Stimulated activated CD4-positive, alpha-beta T cell treated with anti-CD3 and anti-CD28 coated beads, Interleukin-4, amount 100 ng/mL, for 4 hours (primary cell): Measurements from ENCODE around the gene VSIG10.
"Not testable (repeated sequence)": the region's sequence is repeated elsewhere in the genome, so short reads cannot be mapped to it uniquely, and the experiment has no call there.

Experiments used
- DNase-seq, 2 experiments: peaks; one replicate each; pipeline ENCODE4 v3.0.0-alpha.2; 2020

The VSIG10 gene

DNA sequence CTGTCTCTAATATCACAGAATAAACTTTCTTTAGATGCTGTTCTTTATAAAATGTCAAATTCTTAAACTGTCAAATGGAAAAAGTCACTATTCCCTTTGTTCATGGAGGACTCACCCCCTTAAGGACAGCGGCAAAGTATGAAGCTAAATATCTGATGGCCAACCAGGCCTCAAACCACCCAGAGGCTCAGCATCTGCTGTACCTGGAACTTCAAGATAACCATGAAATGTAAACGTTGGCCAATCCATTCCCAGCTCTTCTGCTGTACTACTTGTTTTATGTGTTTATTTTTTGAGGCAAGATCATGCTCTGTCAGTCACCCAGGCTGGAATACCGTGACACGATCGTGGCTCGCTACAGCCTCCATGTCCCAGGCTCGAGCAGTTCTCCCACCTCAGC, 71.6 kb downstream of the VSIG10 start:
- DNase-seq: no peak

DNA sequence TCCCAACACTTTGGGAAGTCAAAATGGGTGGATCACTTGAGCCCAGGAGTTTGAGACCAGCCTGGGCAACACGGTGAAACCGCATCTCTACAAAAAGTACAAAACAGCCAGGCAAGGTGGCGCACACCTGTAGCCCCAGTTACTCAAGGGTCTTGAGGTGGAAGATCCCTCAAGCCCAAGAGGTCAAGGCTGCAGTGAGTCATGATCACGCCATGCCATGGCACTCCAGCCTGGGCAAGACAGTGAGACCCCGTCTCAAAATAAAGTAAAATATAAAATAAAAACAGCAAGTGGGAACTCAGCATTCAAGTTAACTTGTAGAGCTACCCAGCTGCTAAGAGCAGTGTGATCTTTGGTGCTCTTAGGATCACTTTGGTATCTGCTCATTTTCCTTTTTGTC, 74.6 kb downstream of the VSIG10 start:
- DNase-seq: no peak

- no peak for DNase-seq
These were observed 78.6 kb downstream of the VSIG10 start for GRCh38 chr12:118025168-118025567.

- no peak for DNase-seq
These were observed 80.4 kb downstream of the VSIG10 start for GRCh38 chr12:118023301-118023860.

DNA sequence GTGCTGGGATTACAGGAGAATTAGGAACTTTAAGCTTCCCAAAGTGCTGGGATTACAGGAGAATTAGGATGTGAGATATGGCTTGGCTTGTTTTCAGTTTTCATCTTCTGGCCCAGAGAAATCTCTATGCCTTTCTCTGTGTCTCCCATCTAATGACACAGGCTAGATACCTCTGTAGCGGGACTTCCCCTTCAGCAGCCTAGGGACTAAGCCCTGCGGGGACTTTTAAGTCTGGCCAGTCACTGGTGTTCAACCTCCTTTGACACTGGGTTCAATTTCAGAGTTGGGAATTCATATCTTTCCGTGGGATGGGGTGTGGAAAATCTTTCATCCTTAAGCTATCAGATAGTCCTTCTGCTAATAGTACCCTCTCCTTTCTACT, 81.1 kb downstream of the VSIG10 start:
- DNase-seq: no peak

- not testable (repeated sequence) for DNase-seq
These were observed 81.6 kb downstream of the VSIG10 start for GRCh38 chr12:118022097-118022727.

GRCh38 chr12:118020036-118020435, 83.8 kb downstream of the VSIG10 start:
- DNase-seq: no peak

- no peak for DNase-seq
These were observed 85.9 kb downstream of the VSIG10 start for GRCh38 chr12:118017926-118018325.

DNA sequence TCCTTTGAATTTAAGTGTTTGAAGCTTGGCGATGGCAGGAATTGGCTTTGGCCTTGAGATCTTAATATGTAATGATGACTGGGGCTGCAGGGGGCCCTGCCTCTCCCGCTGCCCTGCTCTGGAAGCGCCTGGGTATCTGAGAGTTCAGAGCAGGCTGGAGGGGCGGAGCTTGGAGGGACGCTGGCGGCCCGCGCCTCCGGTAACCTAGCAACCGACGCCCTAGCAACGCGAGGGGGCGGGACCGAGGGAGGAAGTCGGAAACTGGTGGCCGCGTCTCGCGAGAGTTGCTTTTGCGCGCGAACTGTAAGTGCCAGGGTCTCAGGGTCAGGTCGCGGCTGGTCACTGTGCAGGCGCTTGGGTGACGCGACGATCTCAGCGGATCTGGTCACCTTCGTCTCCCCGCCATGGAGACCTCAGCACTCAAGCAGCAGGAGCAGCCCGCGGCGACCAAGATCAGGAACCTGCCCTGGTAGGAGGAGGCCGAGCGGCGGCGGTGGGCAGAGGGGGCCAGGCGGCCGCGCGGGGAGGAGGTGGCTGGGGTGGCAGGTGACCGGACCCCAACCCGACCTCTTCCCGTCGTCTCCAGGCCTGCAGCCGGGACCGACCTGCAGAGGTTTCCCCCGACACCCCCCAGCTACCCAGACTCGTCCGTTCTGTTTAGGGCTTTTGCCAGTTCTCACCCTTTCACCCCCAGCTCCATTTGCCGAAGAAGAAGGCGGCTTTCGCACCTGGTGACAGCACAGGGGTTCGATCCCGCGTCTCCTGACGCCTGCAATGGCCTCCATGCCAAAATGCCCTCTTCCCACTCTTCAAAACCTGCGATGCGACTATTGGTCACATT, 87.2 kb downstream of the VSIG10 start, which contains the start of gene RFC5:
RFC5 (plus strand) TSS at position 280 of the 841 bp plus-strand sequence; CDS start at position 405, 125 bp downstream.
- peak; percentile 97 to 98 for DNase-seq

DNA sequence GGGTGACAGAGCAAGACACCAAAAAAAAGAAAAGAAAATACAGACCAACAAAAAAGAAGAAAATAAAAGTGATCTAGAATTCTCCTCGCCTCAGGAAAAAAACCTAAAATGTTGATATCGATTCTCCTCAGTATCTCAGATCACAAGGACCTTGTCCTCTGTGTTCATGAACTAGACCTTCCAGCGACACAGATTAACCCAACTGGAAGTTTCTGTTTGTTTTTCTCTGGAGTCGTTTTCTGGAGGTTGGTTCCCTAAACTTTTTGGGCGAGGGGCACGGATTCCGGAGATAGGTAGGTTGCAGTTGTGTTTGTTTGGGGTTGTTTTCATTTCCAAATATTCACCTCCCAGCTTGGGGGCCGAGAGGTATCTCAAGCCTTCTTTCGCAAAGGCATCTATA, 87.9 kb downstream of the VSIG10 start:
- DNase-seq: no peak

- DNase-seq: no peak
These were observed 88.5 kb downstream of the VSIG10 start for GRCh38 chr12:118015306-118015705.
